Esophagus (tissue), 2 donors: ENCODE data around the gene STUM. TPM values are rescaled to one million over a fixed set of nuclear protein-coding genes. Genes with fewer than 3 reads are reported as not detected.
A peak's percentile ranks its signal among the peaks of the same experiment; 100 is the strongest.

Experiments
- H3K27ac ChIP-seq, 2 donors: one replicate each; pipeline ENCODE4 v1.5.1; 2013; ENCODE audit warnings: low read depth in 2 of 2, mild to moderate bottlenecking in 2 of 2, inconsistent platforms in 1 of 2, low read length in 1 of 2, moderate library complexity in 1 of 2
- H3K27me3 ChIP-seq, 2 donors: one replicate each; pipeline ENCODE4 v1.6.1; 2013; ENCODE audit warnings: low read length in 2 of 2, control low read depth in 1 of 2, mild to moderate bottlenecking in 1 of 2; ENCODE audit not compliant: insufficient read depth in 2 of 2, control insufficient read depth in 1 of 2
- H3K36me3 ChIP-seq, 2 donors: one replicate each; pipeline ENCODE4 v1.6.1; 2013; ENCODE audit warnings: low read length in 1 of 2; ENCODE audit not compliant: control insufficient read depth in 2 of 2, insufficient read depth in 2 of 2
- H3K4me1 ChIP-seq, 2 donors: one replicate each; pipeline ENCODE4 v1.6.1; 2013; ENCODE audit warnings: low read length in 1 of 2; ENCODE audit not compliant: control insufficient read depth in 2 of 2, insufficient read depth in 2 of 2
- H3K4me3 ChIP-seq, 2 donors: one replicate each; pipeline ENCODE4 v1.5.1; 2013; ENCODE audit warnings: low read length in 2 of 2, mild to moderate bottlenecking in 2 of 2, low read depth in 1 of 2, moderate library complexity in 1 of 2
- H3K9me3 ChIP-seq, 2 donors: one replicate each; pipeline ENCODE4 v1.6.1; 2013; ENCODE audit warnings: mild to moderate bottlenecking in 2 of 2, low read depth in 1 of 2, low read length in 1 of 2, moderate library complexity in 1 of 2; ENCODE audit not compliant: control insufficient read depth in 2 of 2, insufficient read depth in 1 of 2
- WGBS, 2 donors: extraction: QIAGEN DNeasy Blood & Tissue Kit; methylation state at CpG; one replicate each; pipeline ENCODE4 v1.1.7; 2013; 5-methylcytosine and 5-hydroxymethylcytosine counted together
- polyA plus RNA-seq, 2 donors: library from polyadenylated mRNA; stranded (reverse); fragments of 200-250 nt; gene quantifications; one replicate each; pipeline ENCODE4 v1.2.3, GENCODE V29; 2013
- donor health status: healthy with polysubstance abuse.
- donor health status: Bipolar disorder and iron deficiency.

STUM gene
- polyA plus RNA-seq, 2 donors = 0.61 to 2.1 TPM

DNA sequence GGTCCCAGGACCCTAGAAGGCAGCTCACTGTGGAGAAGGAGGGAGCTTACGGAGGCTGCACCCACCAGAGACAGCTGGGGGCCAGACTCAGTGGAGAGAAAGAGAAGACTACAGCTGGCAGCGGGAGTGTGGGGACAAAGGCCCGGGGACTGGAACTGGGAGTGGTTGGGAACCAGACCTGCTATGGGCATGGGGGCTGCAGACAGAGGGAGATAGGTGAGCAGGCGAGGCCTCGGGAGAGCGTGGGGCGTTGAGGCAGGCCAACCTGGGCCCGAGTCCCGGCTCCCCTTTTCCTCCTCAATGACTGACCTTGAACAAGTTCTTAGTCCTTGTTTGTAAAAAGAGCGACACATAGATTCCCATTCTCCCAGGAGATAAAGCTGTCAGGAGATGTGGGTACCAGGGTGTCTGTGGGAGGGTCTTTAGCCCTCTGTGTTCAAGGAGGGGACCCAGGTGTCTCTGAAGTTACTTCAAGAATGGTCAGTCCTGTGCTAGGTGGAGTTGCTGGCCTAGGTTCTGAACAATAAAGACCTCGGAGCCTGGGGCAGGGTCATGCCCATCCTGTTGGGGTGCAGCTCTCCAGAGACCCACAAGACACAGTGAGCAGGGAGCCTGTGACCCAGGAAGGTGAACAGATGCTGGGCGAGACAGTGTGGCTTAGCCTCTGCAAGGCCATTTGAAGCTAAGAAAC lies 102.6 kb downstream of the STUM start:
- Histone ChIP-seq H3K27me3 (no peaks in the 10 kb centered on the region), H3K36me3 (peaks cover 14 to 23% of the 10 kb centered on the region in 2 donors), H3K27ac (no peak overlapping the region), H3K4me1 (peaks cover 0 to 15% of the 10 kb centered on the region in 2 donors), H3K9me3 (peaks cover 0 to 3% of the 10 kb centered on the region in 2 donors), H3K4me3 (no peak overlapping the region)
- 86 to 96% methylated on average over 12 of the region's 12 CpGs for WGBS, 2 donors

DNA sequence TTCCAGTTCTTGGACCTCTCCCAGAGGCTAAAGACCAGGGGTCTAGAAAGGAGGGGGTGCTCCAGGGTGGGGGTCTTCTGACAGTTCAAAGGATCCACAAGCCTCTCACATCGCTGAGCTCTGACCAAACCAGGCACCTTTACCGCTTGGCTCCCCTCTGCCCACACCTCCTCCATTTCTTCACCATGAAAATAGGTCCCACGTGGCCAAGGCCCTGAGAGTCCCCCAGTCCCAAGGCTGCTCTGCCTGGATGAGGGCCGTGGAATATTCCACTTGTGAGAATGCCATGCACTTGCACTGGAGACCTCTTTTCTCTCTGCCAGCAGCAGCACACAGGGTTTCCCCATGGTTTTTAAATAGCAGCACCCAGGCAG lies 103.2 kb downstream of the STUM start:
- 82 to 85% methylated on average over 4 of the region's 4 CpGs for WGBS, 2 donors
- Histone ChIP-seq H3K4me3 (no peak overlapping the region), H3K36me3 (peaks cover 14 to 22% of the 10 kb centered on the region in 2 donors), H3K9me3 (peaks cover 0 to 3% of the 10 kb centered on the region in 2 donors), H3K27ac (no peak overlapping the region), H3K4me1 (peaks cover 0 to 18% of the 10 kb centered on the region in 2 donors), H3K27me3 (no peaks in the 10 kb centered on the region)

DNA sequence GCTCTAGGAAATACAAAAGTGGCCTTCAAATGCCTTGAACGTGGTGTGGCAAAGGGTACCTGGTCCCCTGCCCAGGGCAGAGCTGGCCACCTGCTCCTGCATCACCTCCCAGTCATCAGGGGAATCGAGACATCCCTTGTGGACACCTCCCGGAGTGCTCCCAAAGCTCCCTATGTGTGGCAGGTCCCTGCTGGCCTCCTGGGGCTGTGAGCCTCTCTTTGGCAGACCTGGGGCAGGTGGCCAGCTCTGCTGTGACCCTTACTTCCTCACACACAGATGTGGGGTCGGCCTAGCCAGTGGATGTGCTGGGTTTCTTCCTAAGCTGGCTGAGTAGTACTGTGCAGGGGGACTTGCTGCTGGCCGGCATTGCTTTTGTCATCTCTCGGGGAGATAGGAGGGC lies 104.0 kb downstream of the STUM start:
- Histone ChIP-seq H3K4me3 (no peak overlapping the region), H3K4me1 (peaks cover 0 to 21% of the 10 kb centered on the region in 2 donors), H3K9me3 (peaks cover 0 to 3% of the 10 kb centered on the region in 2 donors), H3K27ac (no peak overlapping the region), H3K27me3 (no peaks in the 10 kb centered on the region), H3K36me3 (peaks cover 12 to 13% of the 10 kb centered on the region in 2 donors)
- WGBS, 2 donors = 86 to 90% methylated on average over 6 of the region's 6 CpGs

DNA sequence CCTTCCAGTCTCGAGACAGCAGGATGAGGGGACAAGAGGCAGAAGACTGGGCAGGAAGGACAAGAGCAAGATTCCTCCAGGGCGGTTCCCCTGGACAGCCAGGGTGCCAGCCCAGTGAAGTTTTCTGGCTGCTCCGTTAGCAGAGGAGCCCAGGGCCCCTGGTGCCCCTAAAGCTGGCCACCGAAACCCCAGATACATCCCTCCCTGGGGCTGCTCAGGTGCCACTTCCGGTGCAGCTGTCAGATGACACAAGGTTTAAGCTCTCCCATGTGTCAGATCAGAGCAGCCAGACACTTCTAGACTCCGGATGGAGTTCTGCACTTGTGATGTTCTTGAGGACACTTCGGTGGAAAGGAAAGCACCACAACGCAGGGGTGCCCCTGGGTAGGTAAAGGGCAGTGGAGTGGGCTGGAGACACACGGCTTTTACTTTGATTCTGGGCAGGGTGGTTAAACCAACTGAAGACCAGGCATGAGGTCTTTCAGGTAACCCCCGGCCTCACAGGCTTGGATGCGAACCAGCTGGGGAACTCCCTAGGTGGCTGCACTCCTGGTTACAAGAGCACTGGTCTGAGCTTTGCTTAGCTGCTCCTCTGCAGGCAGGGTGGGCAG lies 104.9 kb downstream of the STUM start:
- Histone ChIP-seq H3K4me1 (peaks cover 0 to 23% of the 10 kb centered on the region in 2 donors), H3K36me3 (peaks cover 4 to 5% of the 10 kb centered on the region in 2 donors), H3K27ac (peak overlapping the region in 1 of 2 donors; percentile 25), H3K4me3 (no peak overlapping the region), H3K27me3 (no peaks in the 10 kb centered on the region), H3K9me3 (peaks cover 0 to 3% of the 10 kb centered on the region in 2 donors)
- WGBS, 2 donors = 74 to 84% methylated on average over 11 of the region's 11 CpGs

DNA sequence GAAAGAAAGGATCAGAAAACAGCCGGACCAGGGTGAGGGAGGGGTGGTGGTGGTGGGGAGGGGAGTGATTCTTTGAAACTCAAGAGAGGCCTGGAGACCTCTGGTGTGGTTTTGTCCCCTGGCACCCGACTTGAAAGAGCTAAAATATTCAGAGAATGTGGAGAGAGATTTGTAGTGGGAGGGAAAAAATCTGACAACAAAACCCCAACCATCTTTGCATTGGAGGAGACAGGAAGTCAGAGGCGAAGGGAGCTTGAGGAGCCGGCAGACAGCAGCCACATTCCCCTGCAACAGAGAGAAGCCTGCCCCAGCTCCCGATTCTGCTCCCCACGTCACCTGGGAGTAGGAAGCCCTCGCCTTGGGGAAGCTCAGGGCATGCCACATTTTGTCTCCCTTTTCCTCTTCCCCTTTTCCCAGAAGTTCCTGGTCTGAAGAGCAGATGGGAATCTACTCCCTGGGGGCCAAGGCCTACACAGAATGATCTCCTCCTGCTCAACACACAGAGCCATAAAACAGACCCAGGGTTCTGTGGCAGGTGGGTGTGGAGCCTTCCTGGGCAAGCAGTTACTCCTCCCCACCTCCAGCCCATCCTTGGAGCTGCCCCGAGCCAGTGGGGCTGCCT lies 105.6 kb downstream of the STUM start:
- H3K4me1 ChIP-seq = peaks cover 2 to 31% of the 10 kb centered on the region in 2 donors
- peak overlapping the region; percentile 52 to 79 for H3K27ac ChIP-seq
- peaks cover 0 to 3% of the 10 kb centered on the region in 2 donors for H3K36me3 ChIP-seq
- no peak overlapping the region for H3K4me3 ChIP-seq
- WGBS, 2 donors = 53 to 60% methylated on average over 8 of the region's 8 CpGs
- H3K9me3 ChIP-seq = peaks cover 0 to 2% of the 10 kb centered on the region in 2 donors
- H3K27me3 ChIP-seq = no peaks in the 10 kb centered on the region

DNA sequence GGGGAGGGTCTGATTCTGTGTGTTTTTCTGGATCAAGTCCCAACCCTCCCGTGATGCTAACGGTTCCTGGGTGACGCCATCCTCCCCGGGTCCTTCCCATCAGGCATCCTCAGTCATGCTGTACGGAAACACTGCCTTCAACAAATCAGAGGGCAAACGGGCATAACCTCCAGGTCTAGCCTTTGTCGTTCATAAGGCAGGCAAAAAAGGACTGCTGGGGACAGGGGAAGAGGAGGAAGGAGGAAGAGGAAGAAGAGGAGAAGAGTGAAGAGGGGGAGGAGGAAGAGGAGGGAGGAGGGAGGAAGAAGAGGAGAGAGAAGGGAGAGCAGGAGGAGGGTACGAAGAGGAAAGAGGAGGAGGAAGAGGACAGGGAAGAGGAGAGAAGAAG lies 106.1 kb downstream of the STUM start:
- 68 to 71% methylated on average over 8 of the region's 8 CpGs for WGBS, 2 donors
- H3K27ac ChIP-seq = peak overlapping the region; percentile 52 to 91
- no peaks in the 10 kb centered on the region for H3K9me3 ChIP-seq
- no peaks in the 10 kb centered on the region for H3K36me3 ChIP-seq
- H3K4me3 ChIP-seq = no peak overlapping the region
- H3K4me1 ChIP-seq = peaks cover 5 to 33% of the 10 kb centered on the region in 2 donors
- H3K27me3 ChIP-seq = no peaks in the 10 kb centered on the region

DNA sequence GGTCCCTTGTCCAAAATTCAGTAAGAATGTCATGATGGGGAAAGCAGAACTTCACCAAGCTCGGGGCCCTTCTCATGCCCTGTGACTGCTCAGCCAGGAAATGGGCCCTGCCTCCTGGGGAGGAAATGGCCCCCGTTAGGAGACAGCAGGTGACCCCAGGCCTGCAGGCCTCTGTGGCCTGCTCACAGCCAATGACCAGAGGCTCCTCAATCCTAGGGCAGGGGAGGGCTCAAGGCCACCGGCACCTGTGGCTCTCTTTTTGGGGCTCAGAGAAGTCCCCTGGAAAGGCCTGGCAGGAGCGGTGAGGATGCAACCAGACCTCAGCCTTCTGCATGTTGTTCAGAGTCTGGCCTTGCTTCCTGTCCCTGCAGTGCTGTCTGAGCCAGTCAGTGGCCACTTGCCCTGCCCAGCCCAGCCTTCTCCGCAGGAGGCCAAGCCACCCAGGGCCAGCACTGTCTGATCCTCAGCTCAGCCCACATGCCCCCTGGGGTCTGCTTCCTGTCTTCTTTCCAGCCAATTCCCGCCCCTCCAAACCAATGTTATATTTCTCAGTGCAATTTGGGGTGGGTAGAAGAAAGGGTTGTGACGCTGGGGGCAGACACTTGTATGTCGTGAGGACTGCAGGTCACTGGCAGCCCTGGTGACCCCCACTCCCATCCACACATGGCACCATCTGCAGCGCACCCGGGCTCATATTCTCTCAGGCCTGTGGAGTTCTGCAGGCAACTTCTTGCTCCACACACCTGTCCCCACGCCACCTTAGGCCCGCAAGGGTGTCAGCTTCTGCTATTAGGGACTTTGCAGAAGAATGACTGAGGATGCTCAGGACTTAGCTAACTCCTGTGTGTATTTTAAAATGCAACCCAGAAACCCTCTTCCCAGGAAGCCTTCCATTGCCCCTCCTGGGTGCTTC lies 106.9 kb downstream of the STUM start:
- Histone ChIP-seq H3K9me3 (no peaks in the 10 kb centered on the region), H3K27me3 (no peaks in the 10 kb centered on the region), H3K36me3 (no peaks in the 10 kb centered on the region), H3K4me1 (peaks cover 10 to 34% of the 10 kb centered on the region in 2 donors), H3K27ac (peak overlapping the region; percentile 54 to 91), H3K4me3 (no peak overlapping the region)
- 77 to 83% methylated on average over 12 of the region's 12 CpGs for WGBS, 2 donors

DNA sequence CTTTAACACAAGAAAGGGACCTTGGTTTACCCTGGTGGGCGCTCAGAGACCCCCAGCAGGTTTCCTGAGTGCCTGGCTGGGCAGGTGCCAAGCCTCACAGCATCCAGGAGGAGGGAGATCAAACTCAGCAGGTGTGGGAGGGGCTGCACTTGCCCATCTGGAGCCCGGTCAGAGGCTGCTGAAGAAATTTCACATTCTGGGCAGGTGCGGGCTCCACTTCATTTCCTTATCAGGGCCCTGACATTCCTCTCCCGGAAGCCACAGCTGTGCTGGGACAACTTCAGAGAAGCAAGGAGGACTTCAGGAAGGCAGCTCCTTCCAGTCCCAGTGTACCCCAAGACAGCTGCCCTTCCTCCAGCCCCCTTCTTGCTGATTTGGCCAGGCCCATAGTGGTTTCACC lies 107.6 kb downstream of the STUM start:
- no peaks in the 10 kb centered on the region for H3K36me3 ChIP-seq
- H3K9me3 ChIP-seq = no peaks in the 10 kb centered on the region
- peak overlapping the region; percentile 54 to 91 for H3K27ac ChIP-seq
- peaks cover 16 to 38% of the 10 kb centered on the region in 2 donors for H3K4me1 ChIP-seq
- WGBS, 2 donors = 38 to 54% methylated on average over 4 of the region's 4 CpGs
- H3K4me3 ChIP-seq = no peak overlapping the region
- H3K27me3 ChIP-seq = no peaks in the 10 kb centered on the region

DNA sequence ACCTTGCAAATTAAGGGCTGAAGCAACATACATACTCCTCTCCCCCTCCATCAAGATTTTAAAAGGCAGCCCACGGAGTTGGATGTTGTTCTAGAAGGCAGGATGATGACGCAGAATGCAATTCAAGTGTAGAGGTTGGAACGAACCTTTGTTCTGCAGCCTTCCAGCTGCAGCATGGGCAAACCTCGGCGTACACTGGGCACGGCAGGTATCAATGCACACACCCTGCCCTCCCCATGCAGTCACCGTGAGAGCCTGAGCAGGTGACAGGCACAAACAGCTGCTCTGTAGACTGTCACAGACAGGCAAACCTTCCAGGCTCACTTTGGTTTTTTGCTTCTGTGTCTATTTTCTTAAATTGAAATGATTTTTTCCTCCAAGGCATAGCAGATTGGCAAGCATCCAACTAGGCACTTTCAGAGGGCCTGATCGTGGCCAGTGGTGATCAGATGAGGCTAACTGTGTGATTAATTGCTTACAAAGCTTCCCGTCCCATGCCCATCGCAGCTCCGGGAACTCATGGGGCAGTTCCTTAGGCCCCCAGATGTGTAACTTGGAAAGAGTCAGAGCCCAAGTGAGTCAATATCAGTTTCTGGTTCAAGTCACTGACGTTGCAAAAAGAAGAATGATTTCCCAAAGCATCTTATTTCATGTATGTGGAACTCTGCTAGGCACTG lies 108.2 kb downstream of the STUM start:
- Histone ChIP-seq H3K27ac (peak overlapping the region; percentile 41 to 91), H3K27me3 (no peaks in the 10 kb centered on the region), H3K36me3 (no peaks in the 10 kb centered on the region), H3K4me3 (no peak overlapping the region), H3K9me3 (no peaks in the 10 kb centered on the region), H3K4me1 (peaks cover 16 to 41% of the 10 kb centered on the region in 2 donors)
- 20 to 23% methylated on average over 12 of the region's 12 CpGs for WGBS, 2 donors
